Breast epithelium (tissue), 4 donors: ENCODE data around the gene FOLR2. TPM values are rescaled to one million over a fixed set of nuclear protein-coding genes. Genes with fewer than 3 reads are reported as not detected.

Experiments used
- DNase-seq, 2 donors: peaks; one replicate each; pipeline ENCODE4 v3.0.0-alpha.2; 2019; ENCODE audit warnings: low spot score in 2 of 2
- H3K27ac ChIP-seq, 2 donors: fragments of 200-600 bp; sonication (generic) in 1 of 2; one replicate each; pipeline ENCODE4 v1.5.1; 2016 to 2019; ENCODE audit warnings: mild to moderate bottlenecking in 1 of 2
- H3K27me3 ChIP-seq, 2 donors: fragments of 200-600 bp; sonication (generic) in 1 of 2; one replicate each; pipeline versions ENCODE4 v1.5.1 to v1.6.0; 2017 to 2019; ENCODE audit warnings: control low read depth in 1 of 2, mild to moderate bottlenecking in 1 of 2
- H3K36me3 ChIP-seq: fragments of 200-600 bp; one replicate; pipeline ENCODE4 v1.5.1; 2019
- H3K4me1 ChIP-seq, 2 donors: fragments of 200-600 bp; sonication (generic); one replicate each; pipeline ENCODE4 v1.5.1; 2016 to 2019; ENCODE audit warnings: control low read depth in 1 of 2
- H3K4me3 ChIP-seq, 3 donors: fragments of 200-600 bp; sonication (generic); 1 replicate in 2 of 3; 2 replicates in 1 of 3; pipeline ENCODE4 v1.5.1; 2016 to 2019; ENCODE audit warnings: mild to moderate bottlenecking in 3 of 3, moderate library complexity in 2 of 3
- H3K9me3 ChIP-seq, 2 donors: fragments of 200-600 bp; sonication (generic) in 1 of 2; one replicate each; pipeline ENCODE4 v1.5.1; 2016 to 2019; ENCODE audit warnings: control low read depth in 1 of 2
- CTCF ChIP-seq, 3 donors: fragments of 450-650 bp; IDR thresholded peaks; one replicate each; pipeline ENCODE4 v1.5.1; 2016 to 2017; ENCODE audit warnings: antibody characterized with exemption in 3 of 3, mild to moderate bottlenecking in 3 of 3, moderate library complexity in 3 of 3
- POLR2A ChIP-seq: fragments of 450-650 bp; IDR thresholded peaks from one replicate; pipeline ENCODE4 v1.6.1; 2016; ENCODE audit warnings: antibody characterized with exemption, mild to moderate bottlenecking, moderate library complexity
- POLR2AphosphoS5 ChIP-seq, 3 donors: sonication (generic); formaldehyde crosslinking; IDR thresholded peaks; one replicate each; pipeline ENCODE4 v1.6.1; 2017; ENCODE audit warnings: antibody characterized with exemption in 3 of 3
- intact Hi-C: fragments of 100-400 bp; cut with DNase I; formaldehyde crosslinking; loops from one replicate; pipeline ENCODE4 v1.15.1; 2023; ENCODE audit warnings: low total_unique reads
- total RNA-seq, 3 donors: library from RNA; depleted of rRNA; stranded (reverse); fragments of >200 nt; gene quantifications; one replicate each; pipeline ENCODE4 v1.1.0, GENCODE V29; 2016

Gene FOLR2
- total RNA-seq, 3 donors from 2014 or later: 5.2 to 143 (median 16.7) TPM

GRCh38 chr11:72222907-72223614 lies 6.5 kb downstream of the FOLR2 start:
- peak; percentile 92 to 93 for DNase-seq
- Histone ChIP-seq H3K4me1 (peaks cover 7 to 17% of the 10 kb centered on the region in 2 donors), H3K27me3 (no peaks in the 10 kb centered on the region), H3K9me3 (no peaks in the 10 kb centered on the region), H3K36me3 (no peaks in the 10 kb centered on the region), H3K27ac (peak overlapping the region; percentile 95 to 98), H3K4me3 (peak overlapping the region; percentile 81 to 88 (median 84))
- intact Hi-C loops: no loop called here
- TF ChIP-seq POLR2A: no peak
- TF ChIP-seq POLR2AphosphoS5 (IDR thresholded peaks at IDR 0.05): peak; percentile 55 to 73 (median 70)
- TF ChIP-seq CTCF (IDR thresholded peaks at IDR 0.05): peak in 1 of 3 donors; percentile 16

GRCh38 chr11:72223615-72224563 lies 7.3 kb downstream of the FOLR2 start:
- no peak for TF ChIP-seq POLR2A
- no peak for TF ChIP-seq POLR2AphosphoS5 (IDR thresholded peaks at IDR 0.05)
- TF ChIP-seq CTCF (IDR thresholded peaks at IDR 0.05): no peak
- Histone ChIP-seq H3K4me3 (peak overlapping the region; percentile 81 to 88 (median 84)), H3K27ac (peak overlapping the region; percentile 95 to 98), H3K9me3 (no peaks in the 10 kb centered on the region), H3K36me3 (no peaks in the 10 kb centered on the region), H3K4me1 (peaks cover 7 to 17% of the 10 kb centered on the region in 2 donors), H3K27me3 (no peaks in the 10 kb centered on the region)
- DNase-seq: peak in 1 of 2 donors; percentile 57
- intact Hi-C loops: no loop called here

GRCh38 chr11:72224564-72225410 lies 8.2 kb downstream of the FOLR2 start, which contains the start of gene INPPL1:
Gene INPPL1, plus strand, starts transcription at chr11:72224767. Its CDS starts 218 bp downstream, at chr11:72224985.
- TF ChIP-seq CTCF (IDR thresholded peaks at IDR 0.05) (no peak), POLR2A (no peak), POLR2AphosphoS5 (IDR thresholded peaks at IDR 0.05) (no peak)
- no peaks in the 10 kb centered on the region for H3K36me3 ChIP-seq
- H3K4me3 ChIP-seq: peak within 1 kb of the TSS; percentile 81 to 88 (median 84)
- H3K9me3 ChIP-seq: no peaks in the 10 kb centered on the region
- intact Hi-C loops: no loop called here
- peak within 1 kb of the TSS; percentile 95 to 98 for H3K27ac ChIP-seq
- H3K4me1 ChIP-seq: peaks cover 7 to 17% of the 10 kb centered on the region in 2 donors
- H3K27me3 ChIP-seq: no peaks in the 10 kb centered on the region
- DNase-seq: peak in 1 of 2 donors; percentile 39

GRCh38 chr11:72225411-72225951 lies 8.9 kb downstream of the FOLR2 start:
- Histone ChIP-seq H3K4me1 (peaks cover 7 to 17% of the 10 kb centered on the region in 2 donors), H3K36me3 (peaks cover 3% of the 10 kb centered on the region), H3K4me3 (peak overlapping the region; percentile 81 to 88 (median 84)), H3K9me3 (no peaks in the 10 kb centered on the region), H3K27ac (peak overlapping the region; percentile 95 to 98), H3K27me3 (no peaks in the 10 kb centered on the region)
- DNase-seq: peak in 1 of 2 donors; percentile 18
- intact Hi-C loops: no loop called here
- no peak for TF ChIP-seq POLR2AphosphoS5 (IDR thresholded peaks at IDR 0.05)
- no peak for TF ChIP-seq POLR2A
- no peak for TF ChIP-seq CTCF (IDR thresholded peaks at IDR 0.05)
